ENCODE measurements around the gene JOSD2.

DNA sequence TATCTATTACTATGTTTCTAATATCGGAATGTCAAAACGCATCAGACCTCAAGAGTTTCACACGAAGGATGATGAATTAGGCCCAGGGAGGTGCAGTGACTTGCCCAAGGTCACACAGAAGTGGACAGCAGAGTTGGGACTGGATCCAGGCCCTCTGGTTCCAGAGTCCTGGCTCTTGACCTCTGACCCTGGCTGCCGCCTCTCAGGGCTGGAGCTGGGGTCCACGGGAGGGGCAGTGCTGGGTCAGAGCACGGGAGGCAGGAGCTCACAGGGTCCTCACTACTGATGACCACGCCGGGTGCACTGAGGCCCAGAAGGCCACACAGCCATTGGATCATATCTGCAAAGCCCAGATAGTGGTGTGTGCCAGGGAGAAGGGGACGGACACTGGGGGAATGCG, 11.9 kb upstream of the JOSD2 start:
- TF ChIP-seq, protein P1, sequence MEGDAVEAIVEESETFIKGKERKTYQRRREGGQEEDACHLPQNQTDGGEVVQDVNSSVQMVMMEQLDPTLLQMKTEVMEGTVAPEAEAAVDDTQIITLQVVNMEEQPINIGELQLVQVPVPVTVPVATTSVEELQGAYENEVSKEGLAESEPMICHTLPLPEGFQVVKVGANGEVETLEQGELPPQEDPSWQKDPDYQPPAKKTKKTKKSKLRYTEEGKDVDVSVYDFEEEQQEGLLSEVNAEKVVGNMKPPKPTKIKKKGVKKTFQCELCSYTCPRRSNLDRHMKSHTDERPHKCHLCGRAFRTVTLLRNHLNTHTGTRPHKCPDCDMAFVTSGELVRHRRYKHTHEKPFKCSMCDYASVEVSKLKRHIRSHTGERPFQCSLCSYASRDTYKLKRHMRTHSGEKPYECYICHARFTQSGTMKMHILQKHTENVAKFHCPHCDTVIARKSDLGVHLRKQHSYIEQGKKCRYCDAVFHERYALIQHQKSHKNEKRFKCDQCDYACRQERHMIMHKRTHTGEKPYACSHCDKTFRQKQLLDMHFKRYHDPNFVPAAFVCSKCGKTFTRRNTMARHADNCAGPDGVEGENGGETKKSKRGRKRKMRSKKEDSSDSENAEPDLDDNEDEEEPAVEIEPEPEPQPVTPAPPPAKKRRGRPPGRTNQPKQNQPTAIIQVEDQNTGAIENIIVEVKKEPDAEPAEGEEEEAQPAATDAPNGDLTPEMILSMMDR (IDR thresholded peaks at IDR 0.05) = no peak
- TF ChIP-seq POLR2AphosphoS5 (IDR thresholded peaks at IDR 0.05) = no peak

Measured in transverse colon (tissue), 4 donors.